K562 (cell line): ENCODE measurements around the gene P3H1. TPM values are rescaled to one million over a fixed set of nuclear protein-coding genes. Genes with fewer than 3 reads are reported as not detected.

Source experiments
- ATAC-seq: fragments of 200-7000 bp; cut with Tn5 transposase; 3 replicates; pipeline ENCODE4 v1.9.1; 2020; ENCODE audit warnings: moderate library complexity
- BruUV-seq: library from RNA; stranded (reverse); fragments of 400-500 nt; replicated peaks from 2 replicates; lab custom pipeline; 2021; lab: Mats Ljungman, UMichigan
- CTCF ChIA-PET: fragments of 300-600 bp; formaldehyde crosslinking; extraction: SDS; loops from one replicate; lab custom pipeline; 2021; ENCODE audit warnings: low intra/inter-chr PET ratio; lab: Yijun Ruan, JAX
- POLR2A ChIA-PET: fragments of 300-600, 350-650 bp; sonication (Branson Sonifier 250); formaldehyde crosslinking; extraction: SDS; loops from one replicate; lab custom pipeline; 2021; ENCODE audit warnings: antibody characterized with exemption, inconsistent platforms; lab: Yijun Ruan, JAX
- DNase-seq, 4 experiments: peaks; one replicate each; pipeline versions ENCODE4 v3.0.0 to v3.0.0-alpha.2; 2011 to 2018; ENCODE audit warnings: low spot score in 3 of 4, mixed read lengths in 3 of 4; ENCODE audit errors: extremely low read depth in 1 of 4
- FAIRE-seq: peaks from 2 replicates; lab custom pipeline; 2011; peaks lifted over from hg19 to GRCh38; lab: Jason Lieb, UNC
- H2AFZ ChIP-seq: 2 replicates; pipeline ENCODE4 v1.6.0; 2011; ENCODE audit warnings: low read depth, low read length, control low read depth, inconsistent platforms
- H3K27ac ChIP-seq: fragments of 200-600 bp; 3 replicates; pipeline ENCODE4 v1.8.0; 2011; ENCODE audit warnings: low read depth, mild to moderate bottlenecking, control low read depth, inconsistent platforms, low read length, moderate library complexity, mixed read lengths; ENCODE audit errors: extremely low read depth
- H3K27me3 ChIP-seq, 2 experiments: fragments of 300-600 bp in 1 of 2; 2 replicates in 1 of 2; 3 replicates in 1 of 2; pipeline versions ENCODE4 v1.6.0 to v1.8.0; 2011; ENCODE audit warnings: inconsistent platforms in 2 of 2, low read length in 2 of 2, mild to moderate bottlenecking in 1 of 2, mixed read lengths in 1 of 2, moderate library complexity in 1 of 2; ENCODE audit not compliant: control insufficient read depth in 2 of 2, insufficient read depth in 2 of 2
- H3K36me3 ChIP-seq: fragments of 300-600 bp; 3 replicates; pipeline ENCODE4 v1.8.0; 2011; ENCODE audit warnings: mild to moderate bottlenecking, low read length, inconsistent platforms; ENCODE audit not compliant: control insufficient read depth, insufficient read depth
- H3K4me1 ChIP-seq, 2 experiments: fragments of 200-600 bp in 1 of 2; replicated peaks in 1 of 2; 2 replicates in 1 of 2; 3 replicates in 1 of 2; pipeline versions ENCODE4 v1.5.1 to v1.8.0; 2011; ENCODE audit warnings: inconsistent platforms in 2 of 2, low read length in 2 of 2, mild to moderate bottlenecking in 1 of 2, mixed read lengths in 1 of 2, moderate library complexity in 1 of 2; ENCODE audit not compliant: control insufficient read depth in 2 of 2, insufficient read depth in 2 of 2
- H3K4me2 ChIP-seq: 2 replicates; pipeline ENCODE4 v1.6.1; 2011; ENCODE audit warnings: low read length, control low read depth, inconsistent platforms, mixed read lengths; ENCODE audit not compliant: insufficient read depth
- H3K4me3 ChIP-seq: fragments of 200-600 bp; sonication (generic), shearing (Covaris generic); 2 replicates; pipeline ENCODE4 v1.5.1; 2016; ENCODE audit warnings: control low read depth, inconsistent platforms
- H3K79me2 ChIP-seq: fragments of 200-600 bp; 3 replicates; pipeline ENCODE4 v1.8.0; 2011; ENCODE audit warnings: low read length, inconsistent platforms; ENCODE audit not compliant: control insufficient read depth, insufficient read depth
- H3K9ac ChIP-seq, 2 experiments: 2 replicates each; pipeline versions ENCODE4 v1.6.0 to v1.6.1; 2011; ENCODE audit warnings: low read depth in 2 of 2, low read length in 2 of 2, control low read depth in 1 of 2, inconsistent platforms in 1 of 2, mild to moderate bottlenecking in 1 of 2, mixed read lengths in 1 of 2; ENCODE audit not compliant: insufficient read depth in 1 of 2
- H3K9me1 ChIP-seq: one replicate; pipeline ENCODE4 v1.6.0; 2011; ENCODE audit warnings: inconsistent platforms, mild to moderate bottlenecking, low read length, moderate library complexity; ENCODE audit not compliant: control insufficient read depth, insufficient read depth
- H3K9me3 ChIP-seq: replicated peaks from 2 replicates; pipeline ENCODE4 v1.5.1; 2011; ENCODE audit warnings: low read depth, low read length, inconsistent platforms; ENCODE audit not compliant: control insufficient read depth, insufficient read depth
- H4K20me1 ChIP-seq: replicated peaks from 2 replicates; pipeline ENCODE4 v1.6.1; 2011; ENCODE audit warnings: low read length, inconsistent platforms, mixed read lengths; ENCODE audit not compliant: control insufficient read depth, insufficient read depth
- GABPB2 ChIP-seq: fragments of 250-450 bp; sonication (Bioruptor Pico); conservative IDR thresholded peaks from 2 replicates; pipeline ENCODE4 v1.5.1; 2021; ENCODE audit warnings: mild to moderate bottlenecking
- MAFG ChIP-seq: fragments of 450-650 bp; conservative IDR thresholded peaks from 2 replicates; pipeline ENCODE4 v1.6.1; 2016; ENCODE audit warnings: missing genetic modification characterization, missing compliant biosample characterization
- MEF2A ChIP-seq: IDR thresholded peaks from 2 replicates; pipeline ENCODE4 v1.6.1; 2011; ENCODE audit warnings: low read depth, mild to moderate bottlenecking, low read length, moderate library complexity; ENCODE audit not compliant: control insufficient read depth
- PTBP1 ChIP-seq: fragments of 200-400 bp; formaldehyde crosslinking; IDR thresholded peaks from 2 replicates; pipeline ENCODE4 v1.6.1; 2017; ENCODE audit warnings: low read depth, low read length
- RBM39 ChIP-seq: fragments of 200-400 bp; formaldehyde crosslinking; optimal IDR thresholded peaks from 2 replicates; pipeline ENCODE3; 2018; ENCODE audit warnings: low read depth, low read length
- SAFB2 ChIP-seq: fragments of 200-400 bp; formaldehyde crosslinking; IDR thresholded peaks from 2 replicates; pipeline ENCODE4 v1.6.1; 2018; ENCODE audit warnings: borderline replicate concordance, low read length, low read depth, moderate library complexity; ENCODE audit not compliant: severe bottlenecking
- STAT5B ChIP-seq: fragments of 250-450 bp; sonication (Bioruptor Pico); IDR thresholded peaks from 2 replicates; pipeline ENCODE4 v1.8.0; 2021; ENCODE audit warnings: mild to moderate bottlenecking, inconsistent platforms
- TARDBP ChIP-seq: fragments of 450-650 bp; IDR thresholded peaks from 2 replicates; pipeline ENCODE4 v1.6.1; 2016
- THAP12 ChIP-seq: fragments of 250-450 bp; sonication (Bioruptor Pico); IDR thresholded peaks from 2 replicates; pipeline ENCODE4 v1.9.0; 2021; ENCODE audit warnings: mild to moderate bottlenecking, inconsistent platforms
- ZNF507 ChIP-seq: conservative IDR thresholded peaks from 2 replicates; pipeline ENCODE4 v1.6.1; 2017; ENCODE audit warnings: missing genetic modification characterization, missing compliant biosample characterization
- ZNF551 ChIP-seq: fragments of 250-450 bp; sonication (Bioruptor Pico); IDR thresholded peaks from 2 replicates; pipeline ENCODE4 v1.5.0; 2021; ENCODE audit warnings: mild to moderate bottlenecking, moderate library complexity
- ZNF561 ChIP-seq: fragments of 450-650 bp; formaldehyde crosslinking; conservative IDR thresholded peaks from 2 replicates; pipeline ENCODE4 v1.4.0; 2020; ENCODE audit warnings: mild to moderate bottlenecking, moderate library complexity
- ZNF699 ChIP-seq: fragments of 250-450 bp; sonication (Bioruptor Pico); IDR thresholded peaks from 2 replicates; pipeline ENCODE4 v1.8.0; 2021; ENCODE audit warnings: mild to moderate bottlenecking, moderate library complexity; ENCODE audit not compliant: insufficient replicate concordance
- WGBS: fragments of 100-300 bp; shearing (Covaris generic); methylation state at CpG from one replicate; pipeline ENCODE4 v1.1.6; 2016; ENCODE audit warnings: low coverage, mixed read lengths; ENCODE audit not compliant: insufficient coverage; ENCODE audit errors: missing lambda C conversion rate; 5-methylcytosine and 5-hydroxymethylcytosine counted together
- in situ Hi-C: fragments of 300-500 bp; cut with MboI; formaldehyde crosslinking; loops from 4 replicates; pipeline ENCODE4 v1.15.0; 2018; ENCODE audit warnings: inconsistent platforms, mixed read lengths
- intact Hi-C: fragments of 100-400 bp; cut with micrococcal nuclease; formaldehyde crosslinking; loops from 2 replicates; pipeline ENCODE4 v1.14.2; 2022
- polyA plus RNA-seq, 8 experiments: library from polyadenylated mRNA; depleted of rRNA in 4 of 8; stranded (reverse) in 5 of 8; unstranded in 3 of 8; fragments of >200 nt; fragmentation: Nextera tagmentation in 2 of 8; fragmentation: Illumina TruSeq in 1 of 8; extraction: Ambion mirVana in 2 of 8; extraction: Trizol in 1 of 8; gene quantifications; 2 replicates each; pipeline versions ENCODE4 v1.2.1 to v1.2.3, GENCODE V29; 2011 to 2014; ENCODE audit warnings: inconsistent platforms in 1 of 8, missing spikeins in 1 of 8
- total RNA-seq, 7 experiments: library from RNA; depleted of rRNA in 6 of 7; stranded (reverse); fragments of >200 nt in 6 of 7; fragmentation: Illumina TruSeq in 2 of 7; extraction: Trizol in 2 of 7; gene quantifications; 2 replicates each; pipeline versions ENCODE4 v1.2.1 to v1.2.3, GENCODE V29; 2011 to 2021; ENCODE audit warnings: low replicate concordance in 1 of 7

P3H1 gene
- total and polyA plus RNA-seq, 9 of the 15 experiments (the other 6 are each of a cell fraction or from before 2014, with no cell fraction given): 1.7 to 81.7 (median 45.7) TPM

GRCh38 chr1:42786097-42786496 lies 19.3 kb upstream of the P3H1 start:
- Histone ChIP-seq H3K27ac (no peak overlapping the region), H3K36me3 (peaks cover 20% of the 10 kb centered on the region; the same call in 2 of the 3 replicates), H4K20me1 (no peaks in the 10 kb centered on the region), H3K9me1 (no peaks in the 10 kb centered on the region), H3K4me3 (no peak overlapping the region), H3K79me2 (no peaks in the 10 kb centered on the region), H3K27me3 (no peaks in the 10 kb centered on the region), H3K4me2 (no peak overlapping the region), H2AFZ (no peak overlapping the region), H3K4me1 (peaks cover 0 to 15% of the 10 kb centered on the region in 2 experiments; a peak in 2 of 5 replicates), H3K9ac (peak overlapping the region in 1 of 2 experiments; percentile 31; a peak in 1 of 4 replicates), H3K9me3 (no peaks in the 10 kb centered on the region)
- ATAC-seq (no peak), FAIRE-seq (no peak), DNase-seq (no peak)
- no TSS peak for BruUV-seq
- 66% methylated on average over 5 of the region's 5 CpGs for WGBS
- CTCF ChIA-PET: no interaction called here
- intact Hi-C loops (no loop called here), in situ Hi-C loops (no loop called here)
- TF ChIP-seq THAP12 (CRISPR knock-in tag) (no peak), PTBP1 (no peak), ZNF561 (CRISPR knock-in tag) (no peak), ZNF699 (CRISPR knock-in tag) (no peak), MAFG (tag) (no peak), SAFB2 (no peak), MEF2A (no peak), ZNF507 (no peak), RBM39 (no peak), GABPB2 (CRISPR knock-in tag) (no peak), ZNF551 (no peak), STAT5B (CRISPR knock-in tag) (no peak), TARDBP (no peak)
- POLR2A ChIA-PET: no interaction called here
